Nephron (organoid): ENCODE results near the gene COQ3.
"Not testable (repeated sequence)": the region's sequence is repeated elsewhere in the genome, so short reads cannot be mapped to it uniquely, and the experiment has no call there.

ENCODE experiments used
- H3K27ac Mint-ChIP-seq, 3 experiments: 2 replicates each; pipeline ENCODE4 v1.8.0; 2020; ENCODE audit warnings: mixed read lengths in 3 of 3, mild to moderate bottlenecking in 2 of 3, moderate library complexity in 1 of 3
- H3K27me3 Mint-ChIP-seq: 2 replicates; pipeline ENCODE4 v1.8.0; 2021; ENCODE audit warnings: low read depth, mild to moderate bottlenecking, moderate library complexity, mixed read lengths
- H3K36me3 Mint-ChIP-seq: 2 replicates; pipeline ENCODE4 v1.8.0; 2020; ENCODE audit warnings: low read depth, mixed read lengths
- H3K4me1 Mint-ChIP-seq: 2 replicates; pipeline ENCODE4 v1.8.0; 2020; ENCODE audit warnings: mixed read lengths
- H3K4me3 Mint-ChIP-seq, 3 experiments: 2 replicates each; pipeline ENCODE4 v1.8.0; 2020; ENCODE audit warnings: mild to moderate bottlenecking in 3 of 3, mixed read lengths in 3 of 3, moderate library complexity in 2 of 3
- H3K9me3 Mint-ChIP-seq: 2 replicates; pipeline ENCODE4 v1.8.0; 2020; ENCODE audit warnings: mixed read lengths
- CTCF ChIP-seq, 3 experiments: fragments of 200-600 bp; sonication (generic); IDR thresholded peaks; one replicate each; pipeline ENCODE4 v1.5.0; 2021; ENCODE audit warnings: antibody characterized with exemption in 3 of 3; ENCODE audit not compliant: unreplicated experiment in 3 of 3

The COQ3 gene

DNA sequence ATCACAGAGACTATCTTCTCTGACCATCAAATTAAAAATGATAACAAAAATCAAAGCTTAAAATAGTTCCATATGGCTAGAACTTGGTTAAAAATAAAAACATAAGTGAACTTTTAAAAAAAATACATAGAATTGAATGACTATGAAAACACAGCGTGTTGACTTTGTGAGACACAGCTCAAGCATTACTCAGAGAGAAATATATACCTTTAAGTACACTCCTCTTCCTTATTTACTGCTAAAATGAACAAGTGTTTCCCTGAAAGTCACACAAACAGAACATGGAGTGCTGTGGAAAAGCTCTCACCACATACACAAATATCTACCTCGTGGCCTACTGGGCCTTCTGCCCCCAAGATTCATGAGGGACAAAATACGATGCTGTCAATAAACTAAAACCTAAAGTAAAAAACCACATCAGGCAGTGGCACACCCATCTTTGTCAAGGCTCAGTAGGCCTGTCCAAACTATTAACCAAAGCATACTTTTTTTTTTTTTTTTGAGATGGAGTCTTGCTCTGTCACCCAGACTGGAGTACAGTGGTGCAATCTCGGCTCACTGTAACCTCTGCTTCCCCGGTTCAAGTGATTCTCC, 52.0 kb downstream of the COQ3 start:
- H3K27me3 Mint-ChIP-seq: no peaks in the 10 kb centered on the region
- TF ChIP-seq CTCF (IDR thresholded peaks at IDR 0.05; ENCODE audit: unreplicated experiment in 3 of 3): no peak
- H3K36me3 Mint-ChIP-seq: no peaks in the 10 kb centered on the region
- H3K9me3 Mint-ChIP-seq: no peaks in the 10 kb centered on the region
- no peak overlapping the region for H3K27ac Mint-ChIP-seq
- H3K4me3 Mint-ChIP-seq: no peak overlapping the region
- H3K4me1 Mint-ChIP-seq: no peaks in the 10 kb centered on the region

GRCh38 chr6:99338188-99338587, 55.8 kb downstream of the COQ3 start:
- no peaks in the 10 kb centered on the region for H3K4me1 Mint-ChIP-seq
- H3K27ac Mint-ChIP-seq: no peak overlapping the region
- no peak for TF ChIP-seq CTCF (IDR thresholded peaks at IDR 0.05; ENCODE audit: unreplicated experiment in 3 of 3)
- H3K27me3 Mint-ChIP-seq: no peaks in the 10 kb centered on the region
- no peaks in the 10 kb centered on the region for H3K9me3 Mint-ChIP-seq
- H3K4me3 Mint-ChIP-seq: no peak overlapping the region
- no peaks in the 10 kb centered on the region for H3K36me3 Mint-ChIP-seq

DNA sequence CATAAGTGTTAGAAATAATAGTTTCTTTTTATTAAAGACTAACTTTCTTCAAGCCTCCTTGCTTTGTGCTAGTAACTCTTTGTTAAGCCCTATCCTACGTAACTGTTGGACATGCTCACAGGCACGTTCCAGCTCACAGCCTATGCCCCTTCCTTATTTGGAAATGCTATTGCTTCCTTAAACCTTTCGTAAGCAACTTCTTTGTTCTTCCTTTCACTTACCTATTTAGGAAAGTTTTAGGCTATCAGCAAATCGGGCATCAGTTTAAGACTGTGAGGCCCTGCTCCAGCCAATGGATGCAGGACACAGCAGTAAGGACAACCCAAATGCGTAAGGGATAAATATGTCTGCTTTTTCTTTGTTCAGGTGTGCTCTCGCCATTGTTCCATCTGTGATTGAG, 58.7 kb downstream of the COQ3 start:
- not testable (repeated sequence) for H3K27me3 Mint-ChIP-seq, H3K27ac Mint-ChIP-seq, H3K4me3 Mint-ChIP-seq, H3K4me1 Mint-ChIP-seq, H3K36me3 Mint-ChIP-seq, H3K9me3 Mint-ChIP-seq

- H3K4me3 Mint-ChIP-seq: no peak overlapping the region
- H3K27ac Mint-ChIP-seq: no peak overlapping the region
- no peaks in the 10 kb centered on the region for H3K9me3 Mint-ChIP-seq
- H3K36me3 Mint-ChIP-seq: no peaks in the 10 kb centered on the region
- H3K4me1 Mint-ChIP-seq: no peaks in the 10 kb centered on the region
- TF ChIP-seq CTCF (IDR thresholded peaks at IDR 0.05; ENCODE audit: unreplicated experiment in 3 of 3): peak; percentile 16 to 42 (median 26)
- no peaks in the 10 kb centered on the region for H3K27me3 Mint-ChIP-seq
Measured at GRCh38 chr6:99334526-99335127, 59.4 kb downstream of the COQ3 start.

DNA sequence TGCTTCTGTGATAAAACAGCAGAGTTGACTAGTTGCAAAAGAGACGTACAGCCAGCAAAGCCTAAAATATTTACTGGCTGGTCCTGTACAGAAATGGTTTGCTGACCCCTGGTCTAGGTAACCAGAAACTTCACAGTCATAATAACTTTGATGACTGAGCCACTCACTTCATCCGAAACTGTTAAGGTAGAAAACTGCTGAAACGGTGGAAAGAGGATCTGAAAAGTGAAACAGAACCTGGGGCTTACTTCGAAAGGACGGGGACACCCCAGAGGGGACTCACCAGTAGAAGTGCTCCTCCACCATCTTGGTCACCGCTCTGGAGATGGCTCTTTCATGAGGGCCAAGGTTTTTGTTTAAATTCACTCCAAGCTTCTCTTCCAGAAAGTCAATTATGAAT, 60.9 kb downstream of the COQ3 start:
- no peaks in the 10 kb centered on the region for H3K27me3 Mint-ChIP-seq
- H3K36me3 Mint-ChIP-seq: no peaks in the 10 kb centered on the region
- no peak overlapping the region for H3K27ac Mint-ChIP-seq
- no peak for TF ChIP-seq CTCF (IDR thresholded peaks at IDR 0.05; ENCODE audit: unreplicated experiment in 3 of 3)
- no peaks in the 10 kb centered on the region for H3K4me1 Mint-ChIP-seq
- H3K9me3 Mint-ChIP-seq: no peaks in the 10 kb centered on the region
- H3K4me3 Mint-ChIP-seq: no peak overlapping the region

DNA sequence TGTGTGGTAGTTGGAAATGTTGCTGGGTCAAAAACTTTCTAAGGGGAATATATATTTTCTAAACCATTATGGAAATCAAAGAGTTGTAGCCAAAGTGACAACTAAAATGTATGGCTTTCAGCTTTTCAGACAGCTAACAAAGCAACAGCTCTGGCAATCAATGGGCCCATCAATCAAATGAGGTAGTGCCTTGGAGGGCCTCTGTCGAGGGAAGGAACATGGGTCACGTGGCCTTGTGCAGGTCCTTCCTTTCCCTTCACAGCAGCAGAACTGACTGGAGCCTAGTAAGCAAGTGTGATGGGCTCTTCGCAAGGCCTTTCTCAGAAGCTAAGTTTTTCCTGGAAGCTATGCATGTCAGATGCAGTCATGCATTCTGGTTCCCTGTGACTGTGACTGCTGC, 62.5 kb downstream of the COQ3 start:
- no peaks in the 10 kb centered on the region for H3K36me3 Mint-ChIP-seq

More for the DNA sequence above, 62.5 kb downstream of the COQ3 start:
- no peak overlapping the region for H3K27ac Mint-ChIP-seq
- no peak for TF ChIP-seq CTCF (IDR thresholded peaks at IDR 0.05; ENCODE audit: unreplicated experiment in 3 of 3)
- no peaks in the 10 kb centered on the region for H3K4me1 Mint-ChIP-seq
- no peaks in the 10 kb centered on the region for H3K27me3 Mint-ChIP-seq
- no peak overlapping the region for H3K4me3 Mint-ChIP-seq
- no peaks in the 10 kb centered on the region for H3K9me3 Mint-ChIP-seq
